ENCODE measurements around the gene CACNG3. TPM values are rescaled to one million over a fixed set of nuclear protein-coding genes. Genes with fewer than 3 reads are reported as not detected.

Gene CACNG3
- total RNA-seq, 6 experiments from 2014 or later: not detected

GRCh38 chr16:24322106-24322505, 66.0 kb downstream of the CACNG3 start:
- Histone ChIP-seq H3K4me3 (no peak overlapping the region), H3K9me3 (no peaks in the 10 kb centered on the region), H3K27me3 (no peaks in the 10 kb centered on the region), H3K36me3 (no peaks in the 10 kb centered on the region), H3K27ac (no peak overlapping the region), H3K4me1 (no peaks in the 10 kb centered on the region)
- ATAC-seq (no peak), DNase-seq (no peak)
- no peak for TF ChIP-seq POLR2A (IDR thresholded peaks at IDR 0.05)
- TF ChIP-seq, protein P1, sequence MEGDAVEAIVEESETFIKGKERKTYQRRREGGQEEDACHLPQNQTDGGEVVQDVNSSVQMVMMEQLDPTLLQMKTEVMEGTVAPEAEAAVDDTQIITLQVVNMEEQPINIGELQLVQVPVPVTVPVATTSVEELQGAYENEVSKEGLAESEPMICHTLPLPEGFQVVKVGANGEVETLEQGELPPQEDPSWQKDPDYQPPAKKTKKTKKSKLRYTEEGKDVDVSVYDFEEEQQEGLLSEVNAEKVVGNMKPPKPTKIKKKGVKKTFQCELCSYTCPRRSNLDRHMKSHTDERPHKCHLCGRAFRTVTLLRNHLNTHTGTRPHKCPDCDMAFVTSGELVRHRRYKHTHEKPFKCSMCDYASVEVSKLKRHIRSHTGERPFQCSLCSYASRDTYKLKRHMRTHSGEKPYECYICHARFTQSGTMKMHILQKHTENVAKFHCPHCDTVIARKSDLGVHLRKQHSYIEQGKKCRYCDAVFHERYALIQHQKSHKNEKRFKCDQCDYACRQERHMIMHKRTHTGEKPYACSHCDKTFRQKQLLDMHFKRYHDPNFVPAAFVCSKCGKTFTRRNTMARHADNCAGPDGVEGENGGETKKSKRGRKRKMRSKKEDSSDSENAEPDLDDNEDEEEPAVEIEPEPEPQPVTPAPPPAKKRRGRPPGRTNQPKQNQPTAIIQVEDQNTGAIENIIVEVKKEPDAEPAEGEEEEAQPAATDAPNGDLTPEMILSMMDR (IDR thresholded peaks at IDR 0.05): no peak
- intact Hi-C loops (cut with DNase I): no loop called here
- 19% methylated on average over 6 of the region's 10 CpGs for WGBS (ENCODE audit: insufficient coverage, low coverage, low lambda C conversion rate, missing lambda C conversion rate)

DNA sequence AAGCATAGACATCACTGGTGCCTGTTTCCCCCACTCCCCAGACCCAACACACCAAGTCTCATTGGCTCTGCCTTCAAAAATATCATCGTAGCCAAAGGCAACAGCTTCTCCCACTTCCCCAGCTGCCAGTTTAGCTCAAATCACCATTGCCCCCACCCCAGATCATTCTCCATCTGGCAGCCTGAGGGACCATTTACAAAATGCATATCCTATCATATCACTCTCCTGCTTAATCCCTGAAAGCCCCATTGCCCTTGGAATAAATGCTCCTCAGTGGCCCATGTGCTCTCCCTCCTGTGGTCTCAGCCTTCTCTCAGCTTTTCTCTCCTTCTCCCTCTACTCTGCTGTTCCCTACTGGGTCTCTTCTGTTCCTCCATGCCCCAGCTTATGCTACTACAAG, 68.3 kb downstream of the CACNG3 start:
- Histone ChIP-seq H3K4me3 (no peak overlapping the region), H3K27me3 (no peaks in the 10 kb centered on the region), H3K27ac (no peak overlapping the region), H3K9me3 (no peaks in the 10 kb centered on the region), H3K36me3 (no peaks in the 10 kb centered on the region), H3K4me1 (no peaks in the 10 kb centered on the region)
- 50% methylated on average over 1 of the region's 1 CpG for WGBS (ENCODE audit: insufficient coverage, low coverage, low lambda C conversion rate, missing lambda C conversion rate)
- no peak for TF ChIP-seq POLR2A (IDR thresholded peaks at IDR 0.05)
- TF ChIP-seq, protein P1 (IDR thresholded peaks at IDR 0.05): no peak
- intact Hi-C loops (cut with DNase I): no loop called here
- DNase-seq (no peak), ATAC-seq (no peak)

GRCh38 chr16:24328835-24329452, 72.8 kb downstream of the CACNG3 start:
- no peaks in the 10 kb centered on the region for H3K27me3 ChIP-seq
- TF ChIP-seq, protein P1 (IDR thresholded peaks at IDR 0.05): no peak
- no peak for TF ChIP-seq POLR2A (IDR thresholded peaks at IDR 0.05)
- no peaks in the 10 kb centered on the region for H3K4me1 ChIP-seq
- intact Hi-C loops (cut with DNase I): no loop called here
- 44% methylated on average over 13 of the region's 14 CpGs for WGBS (ENCODE audit: insufficient coverage, low coverage, low lambda C conversion rate, missing lambda C conversion rate)
- ATAC-seq: no peak
- H3K36me3 ChIP-seq: no peaks in the 10 kb centered on the region
- no peak overlapping the region for H3K27ac ChIP-seq
- H3K9me3 ChIP-seq: no peaks in the 10 kb centered on the region
- H3K4me3 ChIP-seq: no peak overlapping the region
- DNase-seq: no peak

DNA sequence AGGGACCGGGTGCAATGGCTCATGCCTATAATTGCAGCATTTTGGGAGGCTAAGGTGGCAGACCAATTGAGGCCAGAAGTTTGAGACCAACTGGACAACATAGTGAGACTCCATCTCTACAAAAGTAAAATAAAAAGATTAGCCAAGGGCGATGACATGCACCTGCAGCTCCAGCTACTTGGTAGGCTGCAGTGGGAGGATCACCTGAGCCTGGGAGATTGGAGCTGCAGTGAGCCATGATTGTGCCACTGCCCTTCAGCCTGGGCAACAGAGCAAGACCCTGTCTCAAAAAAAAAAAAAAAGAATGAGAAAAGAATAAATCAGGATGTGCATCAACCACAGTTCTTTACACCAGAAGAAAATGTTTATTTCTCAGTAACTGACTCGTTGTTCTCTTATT, 76.0 kb downstream of the CACNG3 start:
- Histone ChIP-seq H3K4me1 (no peaks in the 10 kb centered on the region), H3K36me3 (no peaks in the 10 kb centered on the region), H3K27ac (no peak overlapping the region), H3K4me3 (no peak overlapping the region), H3K9me3 (no peaks in the 10 kb centered on the region), H3K27me3 (no peaks in the 10 kb centered on the region)
- 39% methylated on average over 3 of the region's 3 CpGs for WGBS (ENCODE audit: insufficient coverage, low coverage, low lambda C conversion rate, missing lambda C conversion rate)
- TF ChIP-seq POLR2A (IDR thresholded peaks at IDR 0.05): no peak
- TF ChIP-seq, protein P1 (IDR thresholded peaks at IDR 0.05): no peak
- intact Hi-C loops (cut with DNase I): no loop called here
- ATAC-seq: no peak
- DNase-seq: no peak

Data from right lobe of liver (tissue), 6 donors.